HG02678 (cell line): Measurements from ENCODE around the gene ANKS3.

ENCODE experiments used
- ATAC-seq: cut with Tn5 transposase; IDR thresholded peaks from one replicate; pipeline ENCODE4 v1.9.1; 2021; ENCODE audit warnings: mild to moderate bottlenecking, moderate library complexity; ENCODE audit not compliant: unreplicated experiment

The ANKS3 gene

GRCh38 chr16:4734063-4734729, at the start of gene ANKS3, which contains the start of gene DNAAF8:
ANKS3 (minus strand) TSS chr16:4734271; CDS start chr16:4730149, 4,122 bp downstream.
DNAAF8 (plus strand) TSS chr16:4734537; CDS start chr16:4736515, 1,978 bp downstream.
- peak; percentile 78 for ATAC-seq

- ATAC-seq: no peak
Observed at GRCh38 chr16:4783251-4783950, 49.3 kb upstream of the ANKS3 start.

- no peak for ATAC-seq
Observed at GRCh38 chr16:4780235-4780634, 46.2 kb upstream of the ANKS3 start.

GRCh38 chr16:4778050-4778392, 44.0 kb upstream of the ANKS3 start:
- ATAC-seq: no peak

- no peak for ATAC-seq
Observed at GRCh38 chr16:4777339-4778049, 43.4 kb upstream of the ANKS3 start.

- no peak for ATAC-seq
Observed at GRCh38 chr16:4776141-4776705, 42.2 kb upstream of the ANKS3 start.

GRCh38 chr16:4775005-4775404, 40.9 kb upstream of the ANKS3 start:
- no peak for ATAC-seq

GRCh38 chr16:4772351-4772750, 38.3 kb upstream of the ANKS3 start:
- ATAC-seq: no peak

GRCh38 chr16:4771646-4772045, 37.6 kb upstream of the ANKS3 start:
- no peak for ATAC-seq

GRCh38 chr16:4769306-4769638, 35.2 kb upstream of the ANKS3 start:
- no peak for ATAC-seq

GRCh38 chr16:4768549-4769305, 34.7 kb upstream of the ANKS3 start:
- peak; percentile 73 for ATAC-seq

GRCh38 chr16:4767872-4768548, 33.9 kb upstream of the ANKS3 start:
- no peak for ATAC-seq

GRCh38 chr16:4766875-4767628, 33.0 kb upstream of the ANKS3 start, which contains the start of gene ZNF500:
ZNF500 (minus strand) TSS chr16:4767162; CDS start chr16:4765978, 1,184 bp downstream.
- peak; percentile 84 for ATAC-seq

- ATAC-seq: no peak
Observed at GRCh38 chr16:4765511-4766474, 31.7 kb upstream of the ANKS3 start.

- ATAC-seq: no peak
Observed at GRCh38 chr16:4763791-4764190, 29.7 kb upstream of the ANKS3 start.

GRCh38 chr16:4762205-4762604, 28.1 kb upstream of the ANKS3 start:
- no peak for ATAC-seq

- ATAC-seq: no peak
Observed at GRCh38 chr16:4760221-4760910, 26.3 kb upstream of the ANKS3 start.

GRCh38 chr16:4755687-4756086, 21.6 kb upstream of the ANKS3 start:
- ATAC-seq: no peak
